Endometrium (tissue), 2 donors: ENCODE measurements around the gene GPATCH2L.

Experiments
- FAIRE-seq: peaks from 2 replicates; lab custom pipeline; 2012; peaks lifted over from hg19 to GRCh38; lab: Jason Lieb, UNC
- donor health status: control.
- donor health status: control.

The GPATCH2L gene

DNA sequence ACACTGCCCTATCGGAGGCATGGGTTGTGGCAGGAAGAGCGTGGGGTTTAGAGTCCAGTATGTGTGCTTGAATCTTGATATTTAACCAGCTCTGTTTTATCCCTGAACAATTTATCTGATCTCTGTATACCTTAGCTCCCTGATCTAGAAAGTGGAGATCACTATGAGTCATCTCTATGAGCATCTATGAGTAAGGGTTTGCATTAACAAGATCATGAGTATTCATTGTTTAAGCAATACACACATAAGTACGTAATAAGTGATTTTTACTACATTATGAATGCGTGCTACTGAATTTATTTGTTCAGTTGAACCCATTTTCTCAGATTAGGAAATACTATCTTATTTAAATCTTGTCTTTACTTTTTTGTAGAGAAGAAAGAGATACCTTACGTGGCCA lies 49.4 kb downstream of the GPATCH2L start:
- FAIRE-seq: no peak

DNA sequence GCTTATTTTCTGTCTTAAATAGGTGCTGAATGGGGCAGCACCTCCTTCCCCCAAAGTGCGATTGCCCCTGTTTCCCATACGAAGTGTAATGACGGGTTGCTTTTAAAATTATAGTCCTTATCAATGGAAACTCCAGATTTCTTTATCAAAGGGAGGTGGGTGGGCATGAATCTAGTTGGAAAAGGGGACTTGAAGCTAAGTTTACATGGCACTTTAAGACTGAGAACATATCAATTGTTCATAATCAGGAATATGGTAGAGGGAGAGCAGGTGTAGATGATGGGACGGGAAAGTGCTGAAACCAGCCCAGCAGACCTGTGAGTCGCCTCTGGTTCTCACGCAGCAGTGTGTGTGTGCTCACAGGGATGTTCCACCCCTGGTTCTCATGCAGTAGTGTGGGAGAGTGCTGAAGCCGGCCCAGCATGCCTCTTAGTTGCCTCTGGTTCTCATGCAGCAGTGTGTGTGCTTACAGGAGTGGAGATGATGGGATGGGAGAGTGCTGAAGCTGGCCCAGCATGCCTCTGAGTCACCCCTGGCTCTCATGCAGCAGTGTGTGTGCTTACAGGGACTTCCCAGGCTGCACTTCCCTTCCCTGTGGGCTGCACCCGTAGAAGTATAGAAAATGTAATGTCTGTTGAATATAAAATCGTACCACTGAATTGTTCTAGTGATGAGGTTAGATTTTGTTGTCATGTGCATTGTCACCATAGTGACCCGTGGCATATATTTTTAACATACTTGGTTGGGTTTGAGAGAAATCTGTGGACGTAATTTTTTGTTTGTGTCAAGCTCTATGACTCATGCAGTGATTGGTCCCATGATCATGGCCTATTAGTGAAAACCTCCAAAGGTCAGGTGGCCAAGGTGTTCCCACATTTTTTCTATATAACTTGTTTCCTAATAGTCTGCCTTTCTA lies 51.6 kb downstream of the GPATCH2L start:
- FAIRE-seq: no peak

DNA sequence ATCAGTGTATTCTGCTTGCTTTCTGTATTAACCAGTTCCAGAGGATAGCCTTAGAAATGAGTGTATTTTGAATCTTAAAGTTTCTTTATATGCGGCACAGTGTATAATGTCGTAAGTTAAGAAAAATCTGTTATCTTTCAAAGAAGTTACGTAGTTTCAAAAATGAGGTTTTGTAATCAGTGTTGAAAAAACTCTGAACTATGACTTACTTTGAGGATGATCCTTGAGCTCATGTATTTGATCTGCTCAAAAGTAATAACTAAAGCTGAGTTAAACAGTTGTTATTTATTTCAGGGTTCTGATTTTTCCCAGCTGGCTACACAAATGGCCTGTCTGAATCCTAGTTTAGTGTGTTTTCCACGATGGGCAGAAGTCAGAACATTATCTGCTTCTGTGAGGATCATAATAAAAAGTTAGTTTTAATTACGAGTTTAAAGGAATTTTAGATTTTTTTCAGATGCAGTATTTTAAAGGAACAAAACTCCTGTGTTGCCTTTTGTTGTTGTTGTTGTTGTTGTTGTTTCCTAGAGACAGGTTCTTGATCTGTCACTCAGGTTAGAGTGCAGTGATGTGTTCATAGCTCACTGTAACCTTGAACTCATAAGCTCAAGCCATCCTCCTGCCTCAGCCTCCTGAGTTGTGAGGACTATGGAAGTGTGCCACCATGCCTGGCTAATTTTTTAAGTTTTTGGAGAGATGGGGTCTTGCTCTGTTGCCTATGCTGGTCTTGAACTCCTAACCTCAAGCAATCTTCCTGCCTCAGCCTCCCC lies 52.9 kb downstream of the GPATCH2L start:
- FAIRE-seq: no peak

GRCh38 chr14:76205708-76206107 lies 54.0 kb downstream of the GPATCH2L start:
- FAIRE-seq: no peak

GRCh38 chr14:76208340-76208739 lies 56.6 kb downstream of the GPATCH2L start:
- no peak for FAIRE-seq

DNA sequence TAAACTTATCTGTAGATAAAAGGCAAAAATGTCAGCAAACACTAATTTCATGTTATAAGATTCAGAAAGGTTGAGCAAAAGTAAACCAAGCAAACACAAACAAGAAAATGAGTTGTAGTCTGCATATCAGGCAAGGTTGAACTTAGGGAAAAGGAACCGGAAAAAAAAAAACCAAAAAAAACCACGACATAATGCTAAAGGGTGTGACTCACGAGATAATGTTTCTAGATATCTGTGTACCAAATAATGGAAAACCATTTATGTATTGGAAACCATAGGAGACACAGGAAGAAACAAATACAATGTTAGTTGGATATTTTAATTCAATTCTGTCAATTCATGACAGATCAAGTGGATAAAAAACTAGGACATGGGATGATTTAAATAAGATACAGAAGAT lies 60.5 kb downstream of the GPATCH2L start:
- no peak for FAIRE-seq

DNA sequence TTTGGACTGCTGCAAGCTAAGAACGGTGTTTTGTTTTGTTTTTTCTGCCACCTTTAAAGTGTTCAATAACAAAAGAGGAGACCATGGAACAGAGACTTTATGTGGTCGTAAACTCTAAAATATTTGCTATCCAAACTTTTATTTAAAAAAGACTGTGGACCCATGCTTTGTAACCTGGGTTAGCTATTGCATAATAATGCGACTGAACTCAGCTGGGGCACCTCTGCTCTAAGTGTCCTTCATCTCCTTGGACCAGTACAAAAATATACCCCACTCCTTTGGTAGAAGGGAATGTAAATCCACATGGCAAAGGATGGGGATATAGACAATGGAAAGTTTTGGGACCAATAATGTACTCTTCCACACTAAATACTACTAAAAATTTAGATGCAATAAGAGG lies 65.5 kb downstream of the GPATCH2L start:
- no peak for FAIRE-seq

DNA sequence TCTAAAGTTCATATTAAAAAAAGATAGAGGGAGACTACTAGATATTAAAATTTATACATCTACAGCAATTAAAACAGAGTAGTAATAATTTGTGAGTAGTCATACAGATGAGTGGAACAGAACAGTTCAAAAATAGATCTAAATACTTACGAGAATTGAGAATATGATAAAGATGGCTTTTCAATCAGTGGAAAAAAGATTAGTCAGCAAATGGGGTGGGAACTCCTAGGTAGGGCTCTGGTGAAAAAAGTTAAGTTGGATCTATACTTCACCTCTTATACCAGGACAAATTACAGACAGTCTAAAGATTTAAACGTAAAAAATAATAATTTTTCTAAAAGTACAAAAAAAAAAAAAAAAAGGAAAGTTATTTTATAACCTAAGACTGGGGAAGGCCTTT lies 66.9 kb downstream of the GPATCH2L start:
- no peak for FAIRE-seq

DNA sequence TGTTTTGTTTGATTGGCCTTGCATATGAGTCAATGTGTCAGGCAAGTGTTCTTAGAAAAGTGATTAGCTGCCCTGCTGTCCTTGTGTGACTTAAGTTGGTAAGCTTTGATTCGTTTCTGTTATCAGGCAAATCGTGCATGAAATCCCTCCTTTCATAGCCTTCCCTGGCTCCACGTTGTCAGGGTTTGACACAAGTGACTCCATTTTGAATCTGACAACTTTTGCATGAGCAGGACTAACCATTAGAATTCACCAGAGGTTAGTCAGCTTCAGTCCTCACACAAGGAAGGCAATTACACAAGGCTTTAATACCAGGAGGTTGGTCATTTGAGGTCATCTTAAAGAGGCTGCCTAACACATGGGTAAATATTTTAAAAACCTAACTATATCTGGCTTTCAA lies 68.2 kb downstream of the GPATCH2L start:
- FAIRE-seq: no peak

GRCh38 chr14:76227450-76228050 lies 75.8 kb downstream of the GPATCH2L start:
- FAIRE-seq: no peak

DNA sequence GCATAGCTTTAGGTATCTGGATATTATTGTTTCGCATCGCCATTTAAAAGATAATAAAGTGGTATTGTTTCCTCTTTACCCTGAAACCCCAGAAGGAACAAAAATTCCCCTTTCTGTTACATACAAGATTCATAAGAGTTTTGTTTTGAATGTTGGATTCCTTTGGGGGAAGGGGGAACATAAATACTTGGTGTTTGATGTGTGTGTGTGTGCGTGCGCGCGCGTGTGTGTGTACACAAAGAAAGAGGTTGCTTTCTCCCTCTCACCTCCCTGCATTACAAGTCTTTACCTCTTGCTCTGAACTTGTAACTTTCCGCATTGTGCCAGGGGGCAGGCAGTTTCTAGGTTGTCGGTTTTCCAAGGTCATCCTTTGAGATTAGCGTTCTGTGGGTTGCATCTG lies 76.4 kb downstream of the GPATCH2L start:
- no peak for FAIRE-seq

DNA sequence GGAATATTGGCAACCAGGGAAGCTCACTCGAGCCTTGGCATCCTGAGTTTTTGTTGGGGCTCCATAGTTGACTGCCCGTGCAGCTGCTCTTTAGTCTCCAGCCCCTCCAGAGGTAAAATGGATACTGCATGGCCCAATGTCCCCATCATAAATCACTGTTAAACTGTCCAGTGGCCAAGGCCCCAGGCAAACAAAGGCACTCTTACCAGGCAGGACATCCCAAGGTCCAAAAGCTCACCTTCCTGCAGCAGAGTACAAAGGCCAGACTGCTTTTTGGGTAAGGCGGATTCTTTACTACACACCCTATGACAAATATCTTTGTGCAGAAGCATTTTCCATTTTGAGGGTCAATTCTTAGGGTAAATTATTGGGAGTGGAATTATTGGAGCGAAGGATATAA lies 81.1 kb downstream of the GPATCH2L start:
- no peak for FAIRE-seq

DNA sequence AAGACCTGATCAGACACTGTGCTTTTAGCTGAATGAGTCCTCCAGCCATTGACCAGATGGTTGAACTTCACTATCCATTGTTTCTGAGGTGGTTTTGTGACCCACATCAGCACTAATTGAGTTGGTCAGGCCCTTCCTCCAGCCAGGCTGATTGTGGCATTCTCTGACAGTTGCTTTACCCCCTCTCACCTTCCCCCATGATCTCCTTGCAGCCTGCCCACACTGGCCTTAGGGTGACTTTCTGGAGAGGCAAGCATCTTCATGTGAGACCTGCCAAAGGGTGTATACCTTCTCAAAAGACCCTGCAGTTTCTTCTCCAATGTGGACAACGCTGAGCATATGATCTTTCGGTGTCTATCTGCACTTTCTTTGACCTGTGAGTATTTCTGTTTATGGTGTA lies 83.9 kb downstream of the GPATCH2L start:
- FAIRE-seq: no peak

GRCh38 chr14:76236172-76237130 lies 84.7 kb downstream of the GPATCH2L start:
- FAIRE-seq: no peak

DNA sequence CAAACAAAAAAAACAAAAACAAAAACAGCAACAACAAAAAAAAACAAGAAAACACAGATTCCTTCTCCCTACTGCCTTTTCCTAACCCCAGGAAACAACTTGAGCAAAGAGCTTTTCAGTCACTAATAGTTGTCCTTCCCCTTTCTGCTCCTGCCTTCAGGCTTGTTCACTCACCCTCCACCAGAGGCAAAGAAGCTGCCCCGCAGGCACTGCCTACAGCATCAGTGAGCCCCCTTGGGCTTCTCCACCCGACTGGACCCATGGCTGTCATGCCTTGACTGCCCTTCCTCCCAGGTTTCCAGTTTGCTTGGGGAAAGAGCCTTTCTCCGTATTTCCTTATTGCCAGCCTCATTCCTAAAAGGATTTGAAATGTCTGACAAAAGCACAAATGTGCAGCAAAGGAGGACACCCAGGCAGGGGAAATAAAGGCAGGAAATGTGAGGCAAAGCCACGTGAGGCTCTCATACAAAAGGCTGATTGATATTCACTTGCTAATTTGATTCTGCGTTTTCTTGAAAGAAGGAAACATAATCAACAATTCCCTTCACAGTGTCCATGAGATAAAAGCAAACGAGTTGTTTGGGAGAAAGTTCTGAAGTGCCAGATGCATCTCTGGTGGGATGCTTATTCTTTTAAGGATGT lies 85.7 kb downstream of the GPATCH2L start:
- FAIRE-seq: no peak

DNA sequence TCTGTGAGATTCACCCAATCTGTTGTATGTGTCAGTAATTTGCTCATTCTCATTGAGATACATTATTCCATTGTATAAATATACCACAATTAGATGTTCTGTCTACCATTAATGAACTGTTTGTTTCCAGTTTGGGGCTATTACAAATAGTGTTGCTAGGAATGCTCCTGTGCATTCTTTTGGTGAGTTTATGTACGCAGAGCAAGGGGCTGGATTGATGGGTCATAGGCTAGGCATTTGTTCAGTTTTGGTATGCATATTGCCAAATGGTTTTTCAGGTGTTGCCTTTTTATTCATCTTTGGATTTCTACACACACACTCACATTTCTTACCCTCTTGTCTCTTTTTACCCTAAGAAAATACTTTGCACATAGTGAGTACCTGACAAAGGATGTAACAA lies 93.4 kb downstream of the GPATCH2L start:
- no peak for FAIRE-seq

DNA sequence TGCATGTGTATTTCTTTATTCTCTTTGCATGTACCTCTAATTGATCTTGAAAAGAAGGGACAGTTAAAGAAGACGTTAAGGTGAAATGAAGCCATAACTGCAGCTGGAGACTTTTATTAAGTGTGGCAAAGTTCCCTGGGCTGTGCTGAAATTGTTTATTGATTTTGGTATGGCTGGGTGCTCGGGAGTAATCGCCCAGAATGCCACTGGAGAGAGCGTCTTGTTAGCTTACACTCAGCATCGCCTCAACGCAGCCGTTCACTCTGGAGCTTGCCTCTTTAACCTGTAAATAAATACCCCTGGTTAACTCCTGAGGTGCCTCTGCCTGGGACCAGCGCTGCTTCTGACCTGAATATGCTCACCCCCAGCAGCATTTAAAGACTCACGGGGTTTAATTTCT lies 98.6 kb downstream of the GPATCH2L start:
- FAIRE-seq: no peak

GRCh38 chr14:76252471-76252870 lies 100.7 kb downstream of the GPATCH2L start:
- no peak for FAIRE-seq

GRCh38 chr14:76253111-76253510 lies 101.4 kb downstream of the GPATCH2L start:
- FAIRE-seq: no peak

GRCh38 chr14:76256545-76256944 lies 104.8 kb downstream of the GPATCH2L start:
- FAIRE-seq: no peak

DNA sequence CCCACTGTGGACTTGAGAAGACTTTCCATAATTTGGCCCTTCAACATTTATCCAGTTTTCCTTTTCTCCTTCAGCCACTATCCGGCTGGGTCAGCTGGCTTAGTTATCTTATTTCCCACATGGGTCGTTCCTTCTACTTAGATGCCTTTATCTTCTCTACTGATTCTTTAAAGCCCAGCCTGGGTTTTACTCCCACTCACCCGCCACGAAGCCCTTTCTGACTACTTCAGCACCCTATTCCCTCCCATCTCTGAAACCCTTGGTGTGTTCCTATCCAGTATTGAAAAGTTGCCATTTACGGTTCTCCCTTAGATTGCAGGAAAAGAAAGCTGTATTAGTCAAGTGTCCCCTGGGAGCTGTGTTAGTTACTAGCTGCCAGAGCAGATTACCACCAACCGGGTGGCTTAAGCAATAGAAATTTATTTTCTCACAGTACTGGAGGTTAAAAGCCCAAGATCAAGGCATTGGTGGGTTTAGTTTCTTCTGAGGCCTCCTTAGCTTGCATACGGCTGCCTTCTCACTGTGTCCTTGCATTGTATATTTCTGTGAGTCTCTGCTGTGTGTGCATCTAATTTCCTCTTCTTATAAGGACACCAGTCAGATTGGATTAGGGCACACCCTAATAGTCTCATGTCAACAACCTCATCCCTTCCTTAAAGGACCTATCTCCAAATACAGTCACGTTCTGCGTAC lies 105.5 kb downstream of the GPATCH2L start:
- no peak for FAIRE-seq
